GM21576 (cell line): Measurements from ENCODE around the gene EEF1AKMT3.
"Not testable (repeated sequence)": the region's sequence is repeated elsewhere in the genome, so short reads cannot be mapped to it uniquely, and the experiment has no call there.

Experiments
- ATAC-seq: cut with Tn5 transposase; IDR thresholded peaks from one replicate; pipeline ENCODE4 v1.9.1; 2021; ENCODE audit warnings: mild to moderate bottlenecking, moderate library complexity; ENCODE audit not compliant: unreplicated experiment

The EEF1AKMT3 gene

GRCh38 chr12:57764662-57765002 is 7.8 kb upstream of the EEF1AKMT3 start:
- ATAC-seq, result peak; percentile 8

- ATAC-seq, result peak; percentile 58
Observed at GRCh38 chr12:57765003-57765697, 7.3 kb upstream of the EEF1AKMT3 start.

GRCh38 chr12:57765698-57766463 is 6.5 kb upstream of the EEF1AKMT3 start:
- no peak for ATAC-seq

- no peak for ATAC-seq
Observed at GRCh38 chr12:57766464-57767304, 5.7 kb upstream of the EEF1AKMT3 start, which contains the start of gene CYP27B1. TSS of gene CYP27B1 (minus strand) at chr12:57767078. CDS start at chr12:57767041, 37 bp downstream.

GRCh38 chr12:57767305-57767698 is 5.1 kb upstream of the EEF1AKMT3 start:
- ATAC-seq, result no peak

- no peak for ATAC-seq
Observed at GRCh38 chr12:57767876-57768275, 4.5 kb upstream of the EEF1AKMT3 start.

GRCh38 chr12:57769594-57769993 is 2.8 kb upstream of the EEF1AKMT3 start:
- no peak for ATAC-seq

GRCh38 chr12:57770734-57771133 is 1.7 kb upstream of the EEF1AKMT3 start:
- ATAC-seq, result no peak

GRCh38 chr12:57771236-57771872 is 1.1 kb upstream of the EEF1AKMT3 start:
- ATAC-seq, result peak; percentile 70

GRCh38 chr12:57771873-57772428 is 463 bp upstream of the EEF1AKMT3 start, which contains the start of gene METTL1:
TSS of gene METTL1 (minus strand) at chr12:57772105. CDS start at chr12:57772083, 22 bp downstream.
- peak; percentile 77 for ATAC-seq

GRCh38 chr12:57774634-57775033 is 2.2 kb downstream of the EEF1AKMT3 start:
- ATAC-seq, result not testable (repeated sequence)

GRCh38 chr12:57775044-57775443 is 2.6 kb downstream of the EEF1AKMT3 start:
- ATAC-seq, result no peak

GRCh38 chr12:57775563-57776246 is 3.3 kb downstream of the EEF1AKMT3 start:
- ATAC-seq, result no peak

- ATAC-seq, result no peak
Observed at GRCh38 chr12:57776247-57776587, 3.8 kb downstream of the EEF1AKMT3 start.

- no peak for ATAC-seq
Observed at GRCh38 chr12:57777367-57777766, 5.0 kb downstream of the EEF1AKMT3 start.

- no peak for ATAC-seq
Observed at GRCh38 chr12:57777911-57778310, 5.5 kb downstream of the EEF1AKMT3 start.

- ATAC-seq, result no peak
Observed at GRCh38 chr12:57779736-57780135, 7.3 kb downstream of the EEF1AKMT3 start.

- ATAC-seq, result no peak
Observed at GRCh38 chr12:57780284-57780897, 8.0 kb downstream of the EEF1AKMT3 start.

- ATAC-seq, result no peak
Observed at GRCh38 chr12:57781244-57781643, 8.8 kb downstream of the EEF1AKMT3 start.

- ATAC-seq, result no peak
Observed at GRCh38 chr12:57781801-57782200, 9.4 kb downstream of the EEF1AKMT3 start.
